Activated effector memory CD4-positive, alpha-beta T cell treated with Interleukin-2 at 50 U/mL for 16 hours (primary cell): ENCODE measurements around the gene UBE2O.

Experiments used
- DNase-seq: peaks from one replicate; pipeline ENCODE4 v3.0.0-alpha.2; 2020

Gene UBE2O

GRCh38 chr17:76484228-76484725, 31.3 kb upstream of the UBE2O start:
- DNase-seq: no peak

- no peak for DNase-seq
Observed at GRCh38 chr17:76481071-76481655, 28.2 kb upstream of the UBE2O start.

GRCh38 chr17:76480632-76481031, 27.7 kb upstream of the UBE2O start:
- DNase-seq: no peak

- DNase-seq: no peak
Observed at GRCh38 chr17:76479515-76480060, 26.6 kb upstream of the UBE2O start.

DNA sequence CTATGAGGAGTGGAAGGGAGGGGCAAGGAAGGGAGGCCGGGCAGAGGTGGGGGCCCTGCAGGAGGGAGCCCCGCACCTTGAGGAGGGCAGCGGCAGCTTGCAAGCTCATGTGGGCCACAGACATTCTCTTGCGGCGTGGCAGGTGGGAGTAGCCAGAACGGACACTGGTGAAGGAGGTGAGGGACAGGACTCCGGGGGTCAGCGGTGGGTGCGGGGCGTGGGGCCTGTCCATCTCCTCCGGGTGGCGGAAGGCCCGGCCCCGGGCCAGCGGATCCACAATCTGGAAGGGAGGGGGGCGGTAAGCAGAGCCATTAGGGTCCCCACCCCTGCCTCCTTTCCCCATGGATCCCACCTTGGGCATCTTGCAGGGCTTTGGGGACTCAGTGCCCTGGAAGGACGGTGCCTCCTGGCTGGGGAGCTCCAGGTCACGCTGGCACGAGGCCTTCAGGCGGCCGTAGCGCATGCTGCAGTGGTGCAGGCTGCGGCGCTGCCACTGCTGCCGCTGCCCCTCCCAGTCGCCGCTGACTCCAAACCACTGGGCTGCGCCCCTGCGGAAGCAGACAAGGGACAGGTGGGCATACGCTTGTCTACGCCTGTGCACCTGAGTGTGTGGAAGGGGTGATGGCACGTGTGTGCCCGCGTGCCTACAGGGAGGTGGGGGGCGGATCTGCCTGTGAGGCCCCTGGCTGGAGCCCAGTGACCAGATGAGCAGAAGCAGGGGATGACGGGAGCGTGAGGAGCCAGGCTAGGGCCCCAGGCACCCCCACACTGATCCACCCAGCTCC, 26.0 kb upstream of the UBE2O start:
- no peak for DNase-seq

- DNase-seq: no peak
Observed at GRCh38 chr17:76478097-76478496, 25.1 kb upstream of the UBE2O start.

DNA sequence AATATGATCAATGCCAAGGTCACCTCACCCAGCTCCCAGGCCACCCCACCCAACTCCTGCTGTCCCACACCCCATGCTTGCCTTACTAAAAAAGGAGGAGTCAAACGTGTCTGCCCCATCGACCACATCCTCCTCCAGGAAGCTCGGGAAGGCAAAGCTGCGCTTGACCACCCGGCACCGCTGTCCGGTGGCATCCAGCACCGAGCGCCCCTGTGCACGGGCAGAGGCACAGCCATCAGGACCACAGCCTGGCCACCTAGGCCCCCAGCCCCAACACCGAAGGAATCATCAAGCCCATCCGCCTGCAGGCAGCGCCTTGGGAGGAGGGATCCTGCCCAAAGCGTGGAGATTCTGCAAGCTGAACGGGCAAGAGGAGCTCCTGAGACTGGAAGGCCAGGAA, 24.6 kb upstream of the UBE2O start:
- no peak for DNase-seq

GRCh38 chr17:76476736-76477135, 23.8 kb upstream of the UBE2O start:
- DNase-seq: no peak

DNA sequence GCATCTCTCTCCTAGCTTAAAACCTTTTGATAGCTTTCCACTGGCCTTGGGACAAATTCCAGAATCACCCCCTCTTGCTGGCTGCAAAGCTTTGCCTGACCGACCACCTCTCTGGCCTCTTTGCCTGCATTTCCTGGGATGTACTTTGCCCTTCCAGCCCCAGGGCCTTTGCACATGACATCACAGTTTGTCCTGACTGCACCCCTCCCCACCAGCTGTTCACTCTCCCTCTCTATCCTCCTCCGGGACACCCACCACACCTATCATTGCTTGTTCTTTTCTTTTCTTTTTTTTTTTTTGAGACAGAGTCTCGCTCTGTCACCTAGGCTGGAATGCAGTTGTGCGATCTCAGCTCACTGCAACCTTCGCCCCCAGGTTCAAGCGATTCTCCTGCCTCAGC, 22.4 kb upstream of the UBE2O start:
- no peak for DNase-seq

- DNase-seq: no peak
Observed at GRCh38 chr17:76474894-76475293, 21.9 kb upstream of the UBE2O start.

DNA sequence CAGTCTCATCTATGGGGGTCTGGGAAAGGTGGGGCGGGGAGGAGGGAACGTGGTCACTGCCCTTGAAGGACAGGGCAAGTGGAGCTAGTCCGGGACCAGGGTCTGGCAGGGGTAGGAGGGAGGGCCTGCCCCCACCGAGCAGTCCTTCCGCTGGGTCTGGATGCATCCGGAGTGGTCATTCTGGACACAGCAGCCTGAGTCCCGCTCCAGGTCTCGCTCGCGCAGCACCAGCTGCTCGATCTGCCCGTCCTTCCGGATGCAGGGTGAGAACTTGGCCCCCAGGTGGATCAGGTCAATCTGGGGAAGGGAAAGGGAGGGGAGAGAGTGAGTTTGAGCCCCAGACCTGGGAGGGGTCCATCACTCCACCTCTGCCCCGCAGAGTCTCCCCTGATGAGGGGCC, 21.3 kb upstream of the UBE2O start:
- DNase-seq: no peak

DNA sequence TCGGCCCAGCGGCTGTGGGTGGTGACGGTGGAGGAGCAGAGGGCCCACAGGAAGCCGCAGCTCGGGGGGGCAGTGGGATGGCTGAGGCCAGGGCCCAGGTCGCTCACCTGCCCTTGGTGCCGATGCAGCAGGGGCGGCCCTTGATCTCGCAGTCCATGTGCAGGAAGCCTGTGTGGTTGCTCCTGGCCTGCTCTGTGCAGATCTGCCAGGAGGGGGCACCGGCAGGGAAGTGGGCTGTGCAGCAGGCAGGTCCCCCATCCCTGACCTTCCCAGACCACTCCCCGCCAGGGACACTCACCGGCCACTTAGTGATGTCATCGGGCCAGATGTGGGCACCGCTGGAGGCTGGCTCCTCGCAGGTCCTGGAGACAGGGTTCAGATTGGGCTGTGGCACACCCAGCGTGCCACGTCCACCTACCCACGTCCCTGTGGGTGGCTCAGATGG, 20.6 kb upstream of the UBE2O start:
- DNase-seq: no peak

GRCh38 chr17:76472726-76473125, 19.8 kb upstream of the UBE2O start:
- no peak for DNase-seq

DNA sequence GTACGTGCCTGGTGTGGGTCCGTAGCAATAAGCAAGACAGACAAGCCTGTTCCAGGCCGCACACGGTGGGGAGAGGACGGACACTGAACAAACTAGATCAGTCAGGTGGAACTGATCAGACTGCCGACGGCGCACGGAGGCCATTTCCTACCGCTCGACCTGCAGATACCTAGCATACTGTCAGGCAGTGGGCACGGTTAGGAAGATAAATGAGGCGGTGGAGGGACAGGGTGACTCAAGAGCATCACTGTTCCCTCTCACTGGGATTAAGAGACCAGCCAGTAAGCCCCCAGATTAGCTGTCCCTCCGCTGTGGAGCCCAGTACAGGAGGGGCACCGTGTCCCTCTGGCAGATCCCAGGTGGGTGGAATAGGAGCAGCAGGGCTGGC, 19.3 kb upstream of the UBE2O start:
- DNase-seq: no peak

GRCh38 chr17:76471498-76472257, 18.7 kb upstream of the UBE2O start:
- DNase-seq: no peak

GRCh38 chr17:76469991-76470739, 17.2 kb upstream of the UBE2O start:
- no peak for DNase-seq

DNA sequence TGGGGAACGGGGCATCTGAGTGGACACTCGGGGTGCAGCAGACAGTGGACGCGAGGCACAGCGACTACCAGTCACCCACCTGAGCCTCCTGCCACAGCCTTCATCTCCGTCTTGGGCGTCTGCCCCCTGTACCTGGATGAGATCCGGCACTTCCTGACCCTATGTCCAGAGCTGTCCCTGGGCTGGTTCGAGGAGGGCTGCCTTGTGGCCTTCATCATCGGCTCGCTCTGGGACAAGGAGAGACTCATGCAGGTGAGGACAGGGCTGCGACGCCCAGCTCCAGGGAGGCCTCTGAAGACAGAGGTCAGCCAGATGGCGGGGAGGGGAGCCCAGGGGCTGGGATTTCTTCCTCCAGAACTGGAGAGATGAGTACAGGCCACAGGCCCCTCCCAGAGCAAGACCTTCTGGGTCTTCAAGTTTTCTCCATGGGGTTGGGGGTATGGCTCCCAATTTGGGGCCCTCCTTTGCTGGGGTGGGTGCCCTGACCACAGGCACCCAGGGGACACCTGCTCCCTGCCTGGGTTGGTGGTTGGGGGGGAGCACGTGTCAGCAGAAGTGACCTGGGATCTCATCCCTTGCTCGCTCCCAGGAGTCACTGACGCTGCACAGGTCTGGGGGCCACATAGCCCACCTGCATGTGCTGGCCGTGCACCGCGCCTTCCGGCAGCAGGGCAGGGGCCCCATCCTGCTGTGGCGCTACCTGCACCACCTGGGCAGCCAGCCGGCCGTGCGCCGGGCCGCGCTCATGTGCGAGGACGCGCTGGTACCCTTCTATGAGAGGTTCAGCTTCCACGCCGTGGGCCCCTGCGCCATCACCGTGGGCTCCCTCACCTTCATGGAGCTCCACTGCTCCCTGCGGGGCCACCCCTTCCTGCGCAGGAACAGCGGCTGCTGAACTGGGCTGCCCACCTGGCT, 16.4 kb upstream of the UBE2O start:
- no peak for DNase-seq

DNA sequence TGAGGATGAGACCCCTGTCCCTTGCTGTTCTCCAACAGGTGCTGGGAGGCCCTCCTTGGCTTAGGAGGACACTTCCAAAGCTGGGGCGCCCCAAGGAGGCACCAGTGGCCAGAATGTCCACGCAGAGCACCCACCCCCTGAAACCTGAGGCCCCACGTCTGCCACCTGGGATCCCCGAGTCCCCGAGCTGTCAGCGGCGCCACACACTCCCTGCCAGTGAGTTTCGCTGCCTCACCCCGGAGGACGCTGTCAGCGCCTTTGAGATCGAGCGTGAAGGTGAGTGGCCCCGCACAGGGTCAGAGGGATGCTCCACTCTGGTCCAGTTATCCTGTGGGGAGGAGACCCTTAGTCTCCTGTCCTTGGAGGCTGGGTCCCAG, 15.7 kb upstream of the UBE2O start:
- DNase-seq: no peak

GRCh38 chr17:76467809-76468633, 15.1 kb upstream of the UBE2O start:
- no peak for DNase-seq

DNA sequence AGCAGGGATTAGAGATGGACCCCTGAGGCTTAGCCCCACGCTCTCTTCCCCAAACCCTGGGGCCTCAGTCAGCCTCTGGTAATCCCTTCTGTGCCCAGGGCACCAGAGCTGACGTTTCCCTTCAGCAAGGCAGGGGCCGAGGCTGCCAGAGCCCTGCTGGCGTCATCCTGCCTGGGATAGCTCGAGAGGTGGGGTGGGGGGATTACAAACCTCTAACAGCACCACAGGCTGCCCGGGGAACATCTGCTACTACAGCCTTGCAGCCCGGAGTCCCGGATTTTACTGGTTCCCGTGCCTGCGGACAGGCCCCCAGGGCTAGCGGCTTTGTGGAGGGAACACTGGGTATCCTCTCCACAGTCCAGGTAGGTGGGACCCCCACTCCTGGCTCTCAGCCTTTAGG, 14.4 kb upstream of the UBE2O start, which contains the start of gene AANAT:
TSS of gene AANAT (plus strand) at position 238 of the 400 bp plus-strand sequence. CDS start 1,144 bp downstream, outside the sequence.
- DNase-seq: no peak

- no peak for DNase-seq
Observed at GRCh38 chr17:76466775-76467130, 13.8 kb upstream of the UBE2O start.
